Cardiac muscle cell (in vitro differentiated cells and primary cell): ENCODE results near the gene LRRC30. TPM values are rescaled to one million over a fixed set of nuclear protein-coding genes. Genes with fewer than 3 reads are reported as not detected.

Experiments used
- DNase-seq, 2 donors: peaks; one replicate each; pipeline versions ENCODE4 v3.0.0 to v3.0.0-alpha.2; 2010 to 2017; ENCODE audit warnings: low read depth in 1 of 2, low spot score in 1 of 2
- H3K27ac ChIP-seq: fragments of 200-600 bp; sonication (generic); 2 replicates; pipeline ENCODE4 v1.5.1; 2016
- H3K27me3 ChIP-seq: fragments of 200-600 bp; sonication (generic); 2 replicates; pipeline ENCODE4 v1.6.0; 2016; ENCODE audit warnings: control low read depth
- H3K36me3 ChIP-seq: fragments of 200-600 bp; sonication (generic); 2 replicates; pipeline ENCODE4 v1.5.1; 2016; ENCODE audit warnings: control low read depth
- H3K4me1 ChIP-seq: fragments of 200-600 bp; sonication (generic); 2 replicates; pipeline ENCODE4 v1.8.1; 2017; ENCODE audit warnings: low read depth, mild to moderate bottlenecking, mixed run types
- H3K4me3 ChIP-seq: fragments of 200-600 bp; sonication (generic); 2 replicates; pipeline ENCODE4 v1.5.1; 2016; ENCODE audit warnings: mild to moderate bottlenecking
- H3K9me3 ChIP-seq: fragments of 200-600 bp; sonication (generic); 2 replicates; pipeline ENCODE4 v1.5.1; 2017; ENCODE audit warnings: low read depth, mild to moderate bottlenecking, control low read depth
- CTCF ChIP-seq: IDR thresholded peaks from 2 replicates; pipeline ENCODE4 v1.5.1; 2012; ENCODE audit warnings: low read depth, mild to moderate bottlenecking, low read length
- polyA plus RNA-seq: library from polyadenylated mRNA; unstranded; fragments of >200 nt; fragmentation: Nextera tagmentation; extraction: Ambion mirVana; gene quantifications from 2 replicates; pipeline ENCODE4 v1.2.1, GENCODE V29; 2016
- total RNA-seq: library from RNA; depleted of rRNA; stranded (reverse); fragments of >200 nt; gene quantifications from 2 replicates; pipeline ENCODE4 v1.2.3, GENCODE V29; 2016

The LRRC30 gene
- total and polyA plus RNA-seq, 2 experiments from 2014 or later: not detected

- TF ChIP-seq CTCF: no peak
- H3K4me3 ChIP-seq: no peak overlapping the region
- no peaks in the 10 kb centered on the region for H3K36me3 ChIP-seq
- no peak for DNase-seq
- peaks cover 25% of the 10 kb centered on the region for H3K4me1 ChIP-seq
- H3K27me3 ChIP-seq: no peaks in the 10 kb centered on the region
- H3K9me3 ChIP-seq: no peaks in the 10 kb centered on the region
- H3K27ac ChIP-seq: no peak overlapping the region
Measured at GRCh38 chr18:7236933-7237332, 6.0 kb downstream of the LRRC30 start.

GRCh38 chr18:7237673-7238272 lies 6.9 kb downstream of the LRRC30 start:
- H3K27ac ChIP-seq: peak overlapping the region; percentile 2
- no peaks in the 10 kb centered on the region for H3K27me3 ChIP-seq
- no peak overlapping the region for H3K4me3 ChIP-seq
- H3K36me3 ChIP-seq: no peaks in the 10 kb centered on the region
- no peaks in the 10 kb centered on the region for H3K9me3 ChIP-seq
- DNase-seq: no peak
- TF ChIP-seq CTCF: no peak
- H3K4me1 ChIP-seq: peaks cover 25% of the 10 kb centered on the region

- no peaks in the 10 kb centered on the region for H3K36me3 ChIP-seq
- H3K4me3 ChIP-seq: no peak overlapping the region
- peaks cover 5% of the 10 kb centered on the region for H3K4me1 ChIP-seq
- H3K27me3 ChIP-seq: no peaks in the 10 kb centered on the region
- no peaks in the 10 kb centered on the region for H3K9me3 ChIP-seq
- DNase-seq: no peak
- H3K27ac ChIP-seq: no peak overlapping the region
- no peak for TF ChIP-seq CTCF
Measured at GRCh38 chr18:7242926-7243325, 12.0 kb downstream of the LRRC30 start.

- no peaks in the 10 kb centered on the region for H3K9me3 ChIP-seq
- H3K4me3 ChIP-seq: no peak overlapping the region
- peaks cover 7% of the 10 kb centered on the region for H3K4me1 ChIP-seq
- TF ChIP-seq CTCF: no peak
- no peaks in the 10 kb centered on the region for H3K36me3 ChIP-seq
- no peaks in the 10 kb centered on the region for H3K27me3 ChIP-seq
- H3K27ac ChIP-seq: no peak overlapping the region
- no peak for DNase-seq
Measured at GRCh38 chr18:7248877-7249276, 18.0 kb downstream of the LRRC30 start.

GRCh38 chr18:7254163-7254562 lies 23.3 kb downstream of the LRRC30 start:
- H3K4me3 ChIP-seq: no peak overlapping the region
- TF ChIP-seq CTCF: no peak
- no peaks in the 10 kb centered on the region for H3K9me3 ChIP-seq
- no peaks in the 10 kb centered on the region for H3K27me3 ChIP-seq
- no peak overlapping the region for H3K27ac ChIP-seq
- peaks cover 8% of the 10 kb centered on the region for H3K4me1 ChIP-seq
- DNase-seq: no peak
- H3K36me3 ChIP-seq: no peaks in the 10 kb centered on the region
